GM18868 (cell line): Measurements from ENCODE around the gene BCO1.
"Not testable (repeated sequence)": the region's sequence is repeated elsewhere in the genome, so short reads cannot be mapped to it uniquely, and the experiment has no call there.

Experiments used
- ATAC-seq: cut with Tn5 transposase; IDR thresholded peaks from one replicate; pipeline ENCODE4 v1.9.1; 2021; ENCODE audit warnings: mild to moderate bottlenecking, moderate library complexity; ENCODE audit not compliant: unreplicated experiment

BCO1 gene

GRCh38 chr16:81238296-81239011, at the start of gene BCO1:
Gene BCO1, plus strand, starts transcription at chr16:81238689. Its CDS starts 220 bp downstream, at chr16:81238909.
- no peak for ATAC-seq

GRCh38 chr16:81189100-81189664, 49.3 kb upstream of the BCO1 start:
- ATAC-seq: no peak

GRCh38 chr16:81190667-81191066, 47.8 kb upstream of the BCO1 start:
- ATAC-seq: no peak

- no peak for ATAC-seq
Measured at GRCh38 chr16:81195885-81196534, 42.5 kb upstream of the BCO1 start.

- ATAC-seq: no peak
Measured at GRCh38 chr16:81198635-81199034, 39.9 kb upstream of the BCO1 start.

- ATAC-seq: no peak
Measured at GRCh38 chr16:81201267-81201666, 37.2 kb upstream of the BCO1 start.

- no peak for ATAC-seq
Measured at GRCh38 chr16:81204798-81205680, 33.5 kb upstream of the BCO1 start.

GRCh38 chr16:81207076-81207475, 31.4 kb upstream of the BCO1 start:
- no peak for ATAC-seq

- no peak for ATAC-seq
Measured at GRCh38 chr16:81210807-81211206, 27.7 kb upstream of the BCO1 start.

GRCh38 chr16:81212830-81213465, 25.5 kb upstream of the BCO1 start:
- no peak for ATAC-seq

- no peak for ATAC-seq
Measured at GRCh38 chr16:81214745-81215166, 23.7 kb upstream of the BCO1 start.

- ATAC-seq: no peak
Measured at GRCh38 chr16:81216114-81216513, 22.4 kb upstream of the BCO1 start.

GRCh38 chr16:81216706-81217105, 21.8 kb upstream of the BCO1 start:
- ATAC-seq: no peak

- no peak for ATAC-seq
Measured at GRCh38 chr16:81219151-81219550, 19.3 kb upstream of the BCO1 start.

- ATAC-seq: no peak
Measured at GRCh38 chr16:81220349-81220748, 18.1 kb upstream of the BCO1 start.

- ATAC-seq: no peak
Measured at GRCh38 chr16:81221731-81222130, 16.8 kb upstream of the BCO1 start.

- ATAC-seq: no peak
Measured at GRCh38 chr16:81224824-81225223, 13.7 kb upstream of the BCO1 start.

GRCh38 chr16:81225697-81226096, 12.8 kb upstream of the BCO1 start:
- not testable (repeated sequence) for ATAC-seq

- ATAC-seq: no peak
Measured at GRCh38 chr16:81227785-81228184, 10.7 kb upstream of the BCO1 start.

- ATAC-seq: no peak
Measured at GRCh38 chr16:81229811-81230210, 8.7 kb upstream of the BCO1 start.

GRCh38 chr16:81231014-81231413, 7.5 kb upstream of the BCO1 start:
- ATAC-seq: no peak
